Inflammatory macrophage treated with lipopolysaccharide for 1 hour (primary cell): ENCODE measurements around the gene BMPR1B.
A peak's percentile ranks its signal among the peaks of the same experiment; 100 is the strongest.
"Not testable (repeated sequence)": the region's sequence is repeated elsewhere in the genome, so short reads cannot be mapped to it uniquely, and the experiment has no call there.

ENCODE experiments used
- DNase-seq, 2 donors: peaks; one replicate each; pipeline ENCODE4 v3.0.0-alpha.2; 2020 to 2022

The BMPR1B gene

GRCh38 chr4:95095348-95095974, 337.7 kb downstream of the BMPR1B start:
- DNase-seq, result no peak

GRCh38 chr4:95102162-95102790, 344.5 kb downstream of the BMPR1B start:
- no peak for DNase-seq

- no peak for DNase-seq
These were observed 347.4 kb downstream of the BMPR1B start for GRCh38 chr4:95105112-95105511.

- no peak for DNase-seq
These were observed 348.2 kb downstream of the BMPR1B start for GRCh38 chr4:95105983-95106382.

- DNase-seq, result no peak
These were observed 348.7 kb downstream of the BMPR1B start for GRCh38 chr4:95106408-95106928.

GRCh38 chr4:95107004-95107403, 349.2 kb downstream of the BMPR1B start:
- no peak for DNase-seq

GRCh38 chr4:95107635-95108034, 349.9 kb downstream of the BMPR1B start:
- DNase-seq, result no peak

GRCh38 chr4:95108883-95109421, 351.2 kb downstream of the BMPR1B start:
- DNase-seq, result no peak

- DNase-seq, result no peak
These were observed 356.8 kb downstream of the BMPR1B start for GRCh38 chr4:95114521-95114920.

GRCh38 chr4:95118497-95118896, 360.7 kb downstream of the BMPR1B start:
- no peak for DNase-seq

- DNase-seq, result no peak
These were observed 362.7 kb downstream of the BMPR1B start for GRCh38 chr4:95120456-95120855.

GRCh38 chr4:95122001-95122400, 364.2 kb downstream of the BMPR1B start:
- no peak for DNase-seq

- peak; percentile 9 to 18 for DNase-seq
These were observed 367.2 kb downstream of the BMPR1B start for GRCh38 chr4:95124906-95125504.

- no peak for DNase-seq
These were observed 371.3 kb downstream of the BMPR1B start for GRCh38 chr4:95129031-95129430.

- peak; percentile 82 to 86 for DNase-seq
These were observed 372.1 kb downstream of the BMPR1B start for GRCh38 chr4:95129821-95130311.

GRCh38 chr4:95134016-95134415, 376.3 kb downstream of the BMPR1B start:
- not testable (repeated sequence) for DNase-seq

- DNase-seq, result not testable (repeated sequence)
These were observed 381.7 kb downstream of the BMPR1B start for GRCh38 chr4:95139424-95139823.

GRCh38 chr4:95141361-95141760, 383.6 kb downstream of the BMPR1B start:
- no peak for DNase-seq

GRCh38 chr4:95142932-95143331, 385.2 kb downstream of the BMPR1B start:
- no peak for DNase-seq

- no peak for DNase-seq
These were observed 393.5 kb downstream of the BMPR1B start for GRCh38 chr4:95151255-95151654.

- DNase-seq, result no peak
These were observed 395.4 kb downstream of the BMPR1B start for GRCh38 chr4:95153182-95153581.

GRCh38 chr4:95155759-95156451, 398.1 kb downstream of the BMPR1B start:
- peak; percentile 24 to 42 for DNase-seq

GRCh38 chr4:95156452-95156765, 398.7 kb downstream of the BMPR1B start:
- DNase-seq, result no peak
